Measurements from ENCODE around the gene DCLK3.

DCLK3 gene

GRCh38 chr3:36662626-36663025, 101.7 kb downstream of the DCLK3 start:
- no peak for DNase-seq

Measured in NCI-H510A treated with DMSO at 0.1 percent for 48 hours (cell line).